Lung (tissue), 12 donors: ENCODE measurements around the gene AGO4. TPM values are rescaled to one million over a fixed set of nuclear protein-coding genes. Genes with fewer than 3 reads are reported as not detected.
"Not testable (repeated sequence)": the region's sequence is repeated elsewhere in the genome, so short reads cannot be mapped to it uniquely, and the experiment has no call there.

Experiments
- ATAC-seq: fragments of 200-7000 bp; cut with Tn5 transposase; one replicate; pipeline ENCODE4 v1.9.1; 2020; ENCODE audit warnings: moderate number of reproducible peaks; ENCODE audit not compliant: insufficient read depth, low FRiP score
- DNase-seq, 3 donors: peaks; one replicate each; pipeline ENCODE4 v3.0.0-alpha.2; 2013 to 2017
- H3K27ac ChIP-seq, 2 donors: one replicate each; pipeline ENCODE4 v1.5.1; 2013; ENCODE audit warnings: mild to moderate bottlenecking in 2 of 2, moderate library complexity in 2 of 2, control low read depth in 1 of 2, inconsistent platforms in 1 of 2, low read depth in 1 of 2, low read length in 1 of 2
- H3K27me3 ChIP-seq, 3 donors: one replicate each; pipeline ENCODE4 v1.5.1; 2013; ENCODE audit warnings: low read length in 2 of 3; ENCODE audit not compliant: control insufficient read depth in 3 of 3, insufficient read depth in 3 of 3
- H3K36me3 ChIP-seq, 4 donors: one replicate each; pipeline ENCODE4 v1.5.1; 2013; ENCODE audit warnings: low read length in 4 of 4, mild to moderate bottlenecking in 1 of 4, moderate library complexity in 1 of 4; ENCODE audit not compliant: control insufficient read depth in 4 of 4, insufficient read depth in 4 of 4
- H3K4me1 ChIP-seq, 5 donors: one replicate each; pipeline ENCODE4 v1.5.1; 2013; ENCODE audit warnings: low read length in 5 of 5, mild to moderate bottlenecking in 2 of 5, moderate library complexity in 1 of 5; ENCODE audit not compliant: control insufficient read depth in 5 of 5, insufficient read depth in 5 of 5
- H3K4me3 ChIP-seq: one replicate; pipeline ENCODE4 v1.5.1; 2013; ENCODE audit warnings: mild to moderate bottlenecking, control low read depth, moderate library complexity
- H3K9ac ChIP-seq, 2 donors: one replicate each; pipeline ENCODE4 v1.5.1; 2013; ENCODE audit warnings: low read length in 2 of 2, control low read depth in 1 of 2; ENCODE audit not compliant: insufficient read depth in 1 of 2
- H3K9me3 ChIP-seq, 4 donors: one replicate each; pipeline ENCODE4 v1.5.1; 2013; ENCODE audit warnings: low read length in 3 of 4, mild to moderate bottlenecking in 1 of 4, moderate library complexity in 1 of 4; ENCODE audit not compliant: control insufficient read depth in 4 of 4, insufficient read depth in 3 of 4
- CTCF ChIP-seq: IDR thresholded peaks from 2 replicates; pipeline ENCODE4 v1.5.1; 2012; ENCODE audit warnings: mild to moderate bottlenecking; ENCODE audit errors: control extremely low read depth, extremely low read depth
- WGBS, 2 donors: extraction: QIAGEN DNeasy Blood & Tissue Kit; methylation state at CpG; one replicate each; pipeline ENCODE4 v1.1.7; 2013; 5-methylcytosine and 5-hydroxymethylcytosine counted together
- polyA plus RNA-seq, 2 donors: library from polyadenylated mRNA; stranded (reverse); fragments of 200-250 nt; gene quantifications; one replicate each; pipeline ENCODE4 v1.2.1, GENCODE V29; 2013
- total RNA-seq, 2 donors: library from RNA; depleted of rRNA in 1 of 2; stranded (reverse); fragments of >200 nt in 1 of 2; gene quantifications; one replicate each; pipeline ENCODE4 v1.2.1, GENCODE V29; 2014 to 2021
- donor health status: control.
- donor health status: control.
- donor health status: Bipolar disorder and iron deficiency.
- donor health status: healthy.
- donor health status: DM: yes; HTN: yes; CAD: no.

The AGO4 gene
- total and polyA plus RNA-seq, 4 donors: 8.5 to 37.3 (median 19.2) TPM

GRCh38 chr1:35810096-35810881 lies 2.5 kb downstream of the AGO4 start:
- no peaks in the 10 kb centered on the region for H3K27me3 ChIP-seq
- H3K9me3 ChIP-seq: no peaks in the 10 kb centered on the region
- peak overlapping the region in 1 of 2 donors; percentile 62 for H3K9ac ChIP-seq
- peak overlapping the region in 1 of 2 donors; percentile 80 for H3K27ac ChIP-seq
- DNase-seq (no peak), ATAC-seq (no peak)
- H3K4me3 ChIP-seq: no peak overlapping the region
- no peaks in the 10 kb centered on the region for H3K36me3 ChIP-seq
- 59 to 69% methylated on average over 2 of the region's 2 CpGs for WGBS, 2 donors
- peaks cover 3 to 16% (median 6%) of the 10 kb centered on the region in 5 donors for H3K4me1 ChIP-seq
- no peak for TF ChIP-seq CTCF

GRCh38 chr1:35812754-35813153 lies 4.9 kb downstream of the AGO4 start:
- H3K27me3 ChIP-seq, ATAC-seq, H3K27ac ChIP-seq, H3K9me3 ChIP-seq, H3K36me3 ChIP-seq, H3K4me3 ChIP-seq, H3K9ac ChIP-seq, DNase-seq: not testable (repeated sequence)
- peaks cover 0 to 16% (median 6%) of the 10 kb centered on the region in 5 donors for H3K4me1 ChIP-seq
- whole genome bisulfite sequencing, 2 donors: 95 to 98% methylated on average over 5 of the region's 5 CpGs

- Histone ChIP-seq H3K27ac (no peak overlapping the region), H3K9ac (no peak overlapping the region), H3K9me3 (no peaks in the 10 kb centered on the region), H3K36me3 (peaks cover 9 to 27% (median 16%) of the 10 kb centered on the region in 4 donors), H3K4me1 (no peaks in the 10 kb centered on the region), H3K4me3 (no peak overlapping the region), H3K27me3 (no peaks in the 10 kb centered on the region)
- ATAC-seq (no peak), DNase-seq (no peak)
- no peak for TF ChIP-seq CTCF
- 78 to 93% methylated on average over 1 of the region's 1 CpG for WGBS, 2 donors
These were observed 17.4 kb downstream of the AGO4 start for GRCh38 chr1:35825255-35825654.

GRCh38 chr1:35832276-35832905 lies 24.6 kb downstream of the AGO4 start:
- no peaks in the 10 kb centered on the region for H3K27me3 ChIP-seq
- peaks cover 18 to 44% (median 36%) of the 10 kb centered on the region in 4 donors for H3K36me3 ChIP-seq
- no peak for ATAC-seq
- no peaks in the 10 kb centered on the region for H3K4me1 ChIP-seq
- H3K9ac ChIP-seq: no peak overlapping the region
- peaks cover 0 to 3% (median 0%) of the 10 kb centered on the region in 4 donors for H3K9me3 ChIP-seq
- H3K4me3 ChIP-seq: no peak overlapping the region
- WGBS, 2 donors: 91 to 96% methylated on average over 2 of the region's 2 CpGs
- no peak overlapping the region for H3K27ac ChIP-seq
- DNase-seq: no peak
- no peak for TF ChIP-seq CTCF
